Heart right ventricle (tissue), 16 donors: ENCODE measurements around the gene AIP. TPM values are rescaled to one million over a fixed set of nuclear protein-coding genes. Genes with fewer than 3 reads are reported as not detected.

Experiments used
- ATAC-seq, 8 donors: fragments of 200-7000 bp; cut with Tn5 transposase; one replicate each; pipeline ENCODE4 v1.9.1; 2020; ENCODE audit warnings: mild to moderate bottlenecking in 8 of 8, moderate library complexity in 8 of 8, moderate number of reproducible peaks in 1 of 8
- DNase-seq, 2 donors: peaks; one replicate each; pipeline ENCODE4 v3.0.0-alpha.2; 2020
- H3K27ac ChIP-seq, 10 donors: fragments of 200-600 bp; sonication (generic) in 2 of 10; one replicate each; pipeline versions ENCODE4 v1.5.0 to v1.8.0; 2020 to 2022; ENCODE audit warnings: mild to moderate bottlenecking in 3 of 10
- H3K27me3 ChIP-seq, 7 donors: fragments of 200-600 bp; one replicate each; pipeline ENCODE4 v1.8.0; 2021 to 2022; ENCODE audit warnings: mild to moderate bottlenecking in 2 of 7
- H3K36me3 ChIP-seq, 9 donors: fragments of 200-600 bp; sonication (generic) in 1 of 9; one replicate each; pipeline versions ENCODE4 v1.5.0 to v1.8.0; 2020 to 2022; ENCODE audit warnings: mild to moderate bottlenecking in 2 of 9
- H3K4me1 ChIP-seq, 9 donors: fragments of 200-600 bp; sonication (generic) in 1 of 9; one replicate each; pipeline versions ENCODE4 v1.5.0 to v1.8.0; 2020 to 2022; ENCODE audit warnings: mild to moderate bottlenecking in 4 of 9
- H3K4me3 ChIP-seq, 10 donors: fragments of 200-600 bp; sonication (generic) in 2 of 10; one replicate each; pipeline versions ENCODE4 v1.5.0 to v1.8.0; 2020 to 2022; ENCODE audit warnings: mild to moderate bottlenecking in 7 of 10, moderate library complexity in 2 of 10
- H3K9me3 ChIP-seq, 11 donors: fragments of 200-600 bp in 10 of 11; sonication (generic) in 2 of 11; one replicate each; pipeline versions ENCODE4 v1.5.0 to v1.8.0; 2013 to 2022; ENCODE audit warnings: mild to moderate bottlenecking in 2 of 11, control low read depth in 1 of 11, moderate library complexity in 1 of 11
- CTCF ChIP-seq, 9 donors: fragments of 200-600 bp; sonication (generic) in 2 of 9; IDR thresholded peaks; one replicate each; pipeline versions ENCODE4 v1.5.0 to v1.8.0; 2021 to 2022; ENCODE audit warnings: antibody characterized with exemption in 9 of 9, mild to moderate bottlenecking in 5 of 9, moderate library complexity in 1 of 9
- WGBS, 2 donors: extraction: QIAGEN DNeasy Blood & Tissue Kit; methylation state at CpG; one replicate each; pipeline ENCODE4 v1.1.7; 2013; ENCODE audit warnings: inconsistent platforms in 1 of 2; 5-methylcytosine and 5-hydroxymethylcytosine counted together
- intact Hi-C, 10 donors: fragments of 100-400 bp; cut with DNase I; formaldehyde crosslinking; loops; one replicate each; pipeline versions ENCODE4 v1.11.1 to v1.14.2; 2022
- polyA plus RNA-seq, 2 donors: library from polyadenylated mRNA; stranded (reverse); fragments of 200-250 nt; gene quantifications; one replicate each; pipeline ENCODE4 v1.2.3, GENCODE V29; 2013
- total RNA-seq, 10 donors: library from RNA; stranded (reverse); fragmentation: NEBNext Ultra II Directional in 3 of 10; extraction: Animal tissue kit (Norgen Biotek cat#: 25700) in 3 of 10; gene quantifications; one replicate each; pipeline versions ENCODE4 v1.2.1 to v1.2.4, GENCODE V29; 2021 to 2023
- donor health status: Arrhythmogenic right ventricular cardiomyopathy.
- donor health status: ischemic (EF 13 %, LVEDD 7.1; RV severe dilation, severe dysfunction).
- donor health status: healthy with polysubstance abuse.
- donor health status: DM: no; HTN: yes; CAD: no.
- donor health status: DM: no; HTN: no; CAD: no.
- donor health status: ischemic (EF 25% LVEDD 6.9; RV normal size, moderate dysfunction).
- donor health status: ischemic (EF 25% LVEDD 5.7; RV mildly dilated, moderate dysfunction).
- donor health status: healthy.
- donor health status: DM: yes; HTN: yes; CAD: no.
- donor health status: Ischemic cardiomyopathy.
- donor health status: ischemic (EF 35%, LVEDD 5.7; RV mildly dilated, moderate dysfunction).
- donor health status: nonischemic (EF 11% LVEDD 7.7; RV severe dilation, severe dysfunction).
- donor health status: DM: yes; HTN: yes; CAD: no.
- donor health status: PGD.
- donor health status: ischemic (EF 29% LVEDD 5.4; RV normal size, mild dysfunction).
- donor health status: nonischemic (EF 23%, LVEDD 6.1; RV moderate dilation, normal function).

The AIP gene
- total and polyA plus RNA-seq, 12 donors: 37.5 to 104 (median 52.3) TPM

- Histone ChIP-seq H3K27ac (no peak overlapping the region), H3K4me3 (no peak overlapping the region), H3K27me3 (no peaks in the 10 kb centered on the region), H3K9me3 (no peaks in the 10 kb centered on the region), H3K4me1 (peaks cover 15 to 43% (median 32%) of the 10 kb centered on the region in 9 donors), H3K36me3 (peaks cover 0 to 64% (median 8%) of the 10 kb centered on the region in 9 donors)
- intact Hi-C loops: loop anchor here in 2 of 10 donors (10.0 kb wide), 2 partner anchors 83 to 107 kb away; partner anchors contain the start of genes GSTP1 (in 1 of the 2) and RAD9A (in 1 of the 2)
- DNase-seq (no peak), ATAC-seq (no peak)
- TF ChIP-seq CTCF (IDR thresholded peaks at IDR 0.05): no peak
- 97% methylated on average over 18 of the region's 18 CpGs for WGBS, 2 donors
Observed at GRCh38 chr11:67501854-67502253, 19.0 kb downstream of the AIP start.

GRCh38 chr11:67502328-67502979 lies 19.6 kb downstream of the AIP start:
- H3K27ac ChIP-seq: no peak overlapping the region
- H3K9me3 ChIP-seq: no peaks in the 10 kb centered on the region
- TF ChIP-seq CTCF (IDR thresholded peaks at IDR 0.05): no peak
- DNase-seq (no peak), ATAC-seq (no peak)
- no peak overlapping the region for H3K4me3 ChIP-seq
- WGBS, 2 donors: 95 to 98% methylated on average over 18 of the region's 18 CpGs
- intact Hi-C loops: loop anchor here in 2 of 10 donors (10.0 kb wide), 2 partner anchors 82 to 108 kb away; partner anchors contain the start of genes GSTP1 (in 1 of the 2) and RAD9A (in 1 of the 2)
- H3K36me3 ChIP-seq: peaks cover 0 to 62% (median 8%) of the 10 kb centered on the region in 9 donors
- H3K27me3 ChIP-seq: no peaks in the 10 kb centered on the region
- peaks cover 17 to 49% (median 38%) of the 10 kb centered on the region in 9 donors for H3K4me1 ChIP-seq

- H3K27ac ChIP-seq: peak overlapping the region in 3 of 10 donors; percentile 5 to 99 (median 98)
- peak overlapping the region in 9 of 10 donors; percentile 60 to 96 (median 79) for H3K4me3 ChIP-seq
- 81 to 84% methylated on average over 17 to 19 of the region's 19 CpGs for WGBS, 2 donors
Observed at GRCh38 chr11:67503119-67504004, 20.5 kb downstream of the AIP start.

More at GRCh38 chr11:67503119-67504004, 20.5 kb downstream of the AIP start:
- ATAC-seq (no peak), DNase-seq (no peak)
- H3K9me3 ChIP-seq: no peaks in the 10 kb centered on the region
- peaks cover 17 to 50% (median 38%) of the 10 kb centered on the region in 9 donors for H3K4me1 ChIP-seq
- no peak for TF ChIP-seq CTCF (IDR thresholded peaks at IDR 0.05)
- peaks cover 0 to 53% (median 8%) of the 10 kb centered on the region in 9 donors for H3K36me3 ChIP-seq
- intact Hi-C loops: loop anchor here in 3 of 10 donors (2.0 to 10.0 kb wide), 3 partner anchors 35 to 109 kb away; partner anchors contain the start of genes GSTP1 (in 1 of the 3), RAD9A (in 1 of the 3) and TMEM134 (in 1 of the 3)
- no peaks in the 10 kb centered on the region for H3K27me3 ChIP-seq
